Caco-2 (cell line): Measurements from ENCODE around the gene KCNH2. TPM values are rescaled to one million over a fixed set of nuclear protein-coding genes. Genes with fewer than 3 reads are reported as not detected.

ENCODE experiments used
- BruUV-seq: library from RNA; stranded (reverse); fragments of 400-500 nt; replicated peaks from 2 replicates; lab custom pipeline; 2021; lab: Mats Ljungman, UMichigan
- CTCF ChIA-PET: fragments of 300-600 bp; sonication (Branson Sonifier 250); formaldehyde crosslinking; loops from one replicate; lab custom pipeline; 2022; ENCODE audit warnings: antibody characterized with exemption; lab: Charles Lee
- POLR2A ChIA-PET: fragments of 300-600 bp; sonication (Branson Sonifier 250); formaldehyde crosslinking; loops from one replicate; lab custom pipeline; 2022; ENCODE audit warnings: antibody characterized with exemption; lab: Charles Lee
- DNase-seq, 2 experiments: peaks; one replicate each; pipeline versions ENCODE4 v3.0.0 to v3.0.0-alpha.2; 2020 to 2022
- H3K27me3 ChIP-seq: replicated peaks from 2 replicates; pipeline ENCODE4 v1.6.0; 2011; ENCODE audit warnings: low read length; ENCODE audit not compliant: control insufficient read depth, insufficient read depth
- H3K36me3 ChIP-seq: 2 replicates; pipeline ENCODE4 v1.5.1; 2011; ENCODE audit warnings: low read length; ENCODE audit not compliant: control insufficient read depth, insufficient read depth
- H3K4me1 ChIP-seq: fragments of 250-450 bp; sonication (Bioruptor Pico); 2 replicates; pipeline ENCODE4 v1.5.1; 2020; ENCODE audit warnings: mild to moderate bottlenecking
- H3K4me3 ChIP-seq: 2 replicates; pipeline ENCODE4 v1.5.1; 2011; ENCODE audit warnings: low read depth, mild to moderate bottlenecking, control low read depth, low read length
- H3K9me3 ChIP-seq: fragments of 250-450 bp; sonication (Bioruptor Pico); 2 replicates; pipeline ENCODE4 v1.5.1; 2020; ENCODE audit warnings: mild to moderate bottlenecking, moderate library complexity
- H3K27ac Mint-ChIP-seq: one replicate; pipeline ENCODE4 v1.8.0; 2022; ENCODE audit warnings: mixed read lengths; ENCODE audit not compliant: unreplicated experiment
- H3K27me3 Mint-ChIP-seq: one replicate; pipeline ENCODE4 v1.8.0; 2022; ENCODE audit warnings: mixed read lengths; ENCODE audit not compliant: insufficient read depth, unreplicated experiment
- H3K36me3 Mint-ChIP-seq: one replicate; pipeline ENCODE4 v1.8.0; 2022; ENCODE audit warnings: mild to moderate bottlenecking, mixed read lengths; ENCODE audit not compliant: insufficient read depth, unreplicated experiment
- H3K4me1 Mint-ChIP-seq: one replicate; pipeline ENCODE4 v1.8.0; 2022; ENCODE audit warnings: low read depth, mixed read lengths; ENCODE audit not compliant: unreplicated experiment
- H3K4me3 Mint-ChIP-seq: one replicate; pipeline ENCODE4 v1.8.0; 2022; ENCODE audit warnings: mild to moderate bottlenecking, moderate library complexity, mixed read lengths; ENCODE audit not compliant: unreplicated experiment
- H3K9me3 Mint-ChIP-seq: one replicate; pipeline ENCODE4 v1.8.0; 2022; ENCODE audit warnings: mixed read lengths; ENCODE audit not compliant: unreplicated experiment
- CTCF ChIP-seq, 2 experiments: fragments of 200-600 bp in 1 of 2; IDR thresholded peaks; 1 replicate in 1 of 2; 2 replicates in 1 of 2; pipeline versions ENCODE4 v1.5.1 to v1.8.0; 2011 to 2022; ENCODE audit warnings: antibody characterized with exemption in 1 of 2, control low read depth in 1 of 2, inconsistent platforms in 1 of 2, low read depth in 1 of 2, low read length in 1 of 2, mild to moderate bottlenecking in 1 of 2, moderate library complexity in 1 of 2; ENCODE audit not compliant: insufficient read depth in 1 of 2, severe bottlenecking in 1 of 2, unreplicated experiment in 1 of 2
- intact Hi-C: fragments of 100-400 bp; cut with micrococcal nuclease; formaldehyde crosslinking; loops from one replicate; pipeline ENCODE4 v1.10.0; 2022; ENCODE audit not compliant: unreplicated experiment
- total RNA-seq: library from RNA; stranded (reverse); gene quantifications from 2 replicates; pipeline ENCODE4 v1.2.3, GENCODE V29; 2022

Gene KCNH2
- total RNA-seq, 1 experiment from 2014 or later, result 0.66 TPM

GRCh38 chr7:150970424-150970823 lies 7.7 kb downstream of the KCNH2 start:
- TF ChIP-seq CTCF (IDR thresholded peaks at IDR 0.05; ENCODE audit: insufficient read depth in 1 of 2, low read depth in 1 of 2, low read length in 1 of 2, severe bottlenecking in 1 of 2, unreplicated experiment in 1 of 2), result no peak
- BruUV-seq, result no TSS peak
- H3K27me3 Mint-ChIP-seq, result peaks cover 10% of the 10 kb centered on the region
- no peaks in the 10 kb centered on the region for H3K36me3 Mint-ChIP-seq
- no peaks in the 10 kb centered on the region for H3K9me3 Mint-ChIP-seq
- H3K27ac Mint-ChIP-seq, result no peak overlapping the region
- peaks cover 6% of the 10 kb centered on the region; the same call in 1 of the 2 replicates for H3K4me1 ChIP-seq
- no peak overlapping the region for H3K4me3 ChIP-seq
- ChIA-PET CTCF (no interaction called here), POLR2A (no interaction called here)
- no peak overlapping the region for H3K4me3 Mint-ChIP-seq
- DNase-seq, result no peak
- H3K36me3 ChIP-seq, result no peaks in the 10 kb centered on the region
- intact Hi-C loops, result no loop called here
- H3K9me3 ChIP-seq, result no peaks in the 10 kb centered on the region
- H3K27me3 ChIP-seq, result no peaks in the 10 kb centered on the region
- H3K4me1 Mint-ChIP-seq, result peaks cover 3% of the 10 kb centered on the region

- ChIA-PET CTCF (interaction anchor here (0.8 to 1.6 kb wide), 4 partner anchors 14 to 59 kb away, joined by 3 to 8 read pairs (median 4); partner anchors contain the start of gene ABCB8), POLR2A (interaction anchor here (0.6 kb wide), 1 partner anchor 258 kb away, joined by 4 read pairs; the partner anchor contains the start of gene ABCF2)
- intact Hi-C loops, result no loop called here
- peaks cover 10% of the 10 kb centered on the region for H3K27me3 Mint-ChIP-seq
- H3K4me3 ChIP-seq, result no peak overlapping the region
- H3K27me3 ChIP-seq, result no peaks in the 10 kb centered on the region
- no peaks in the 10 kb centered on the region for H3K9me3 Mint-ChIP-seq
- no peaks in the 10 kb centered on the region for H3K4me1 Mint-ChIP-seq
- H3K4me3 Mint-ChIP-seq, result no peak overlapping the region
- BruUV-seq, result no TSS peak
- no peak for TF ChIP-seq CTCF (IDR thresholded peaks at IDR 0.05; ENCODE audit: insufficient read depth in 1 of 2, low read depth in 1 of 2, low read length in 1 of 2, severe bottlenecking in 1 of 2, unreplicated experiment in 1 of 2)
- H3K36me3 ChIP-seq, result no peaks in the 10 kb centered on the region
- no peaks in the 10 kb centered on the region for H3K36me3 Mint-ChIP-seq
- peaks cover 4% of the 10 kb centered on the region; the same call in 1 of the 2 replicates for H3K4me1 ChIP-seq
- no peak for DNase-seq
- no peak overlapping the region for H3K27ac Mint-ChIP-seq
- H3K9me3 ChIP-seq, result no peaks in the 10 kb centered on the region
Observed at GRCh38 chr7:150969475-150969874, 8.6 kb downstream of the KCNH2 start.

GRCh38 chr7:150968734-150969372 lies 9.3 kb downstream of the KCNH2 start:
- BruUV-seq, result no TSS peak
- DNase-seq, result no peak
- Mint-ChIP-seq H3K9me3 (no peaks in the 10 kb centered on the region), H3K27me3 (peaks cover 10% of the 10 kb centered on the region), H3K36me3 (no peaks in the 10 kb centered on the region), H3K4me3 (no peak overlapping the region), H3K4me1 (no peaks in the 10 kb centered on the region), H3K27ac (no peak overlapping the region)
- CTCF ChIA-PET, result interaction anchor here (0.8 to 1.6 kb wide), 4 partner anchors 15 to 59 kb away, joined by 3 to 8 read pairs (median 4); partner anchors contain the start of gene ABCB8
- Histone ChIP-seq H3K27me3 (no peaks in the 10 kb centered on the region), H3K36me3 (no peaks in the 10 kb centered on the region), H3K9me3 (no peaks in the 10 kb centered on the region), H3K4me1 (peaks cover under 1% of the 10 kb centered on the region; the same call in 1 of the 2 replicates), H3K4me3 (no peak overlapping the region)
- no peak for TF ChIP-seq CTCF (IDR thresholded peaks at IDR 0.05; ENCODE audit: insufficient read depth in 1 of 2, low read depth in 1 of 2, low read length in 1 of 2, severe bottlenecking in 1 of 2, unreplicated experiment in 1 of 2)
- intact Hi-C loops, result no loop called here
- POLR2A ChIA-PET, result interaction anchor here (0.6 kb wide), 1 partner anchor 258 kb away, joined by 4 read pairs; the partner anchor contains the start of gene ABCF2
